ENCODE results near the gene ADCK2.

ADCK2 gene

GRCh38 chr7:140696024-140696679 lies 23.4 kb downstream of the ADCK2 start:
- Histone ChIP-seq H3K4me3 (ENCODE audit: low read length) (peak overlapping the region; percentile 92), H3K4me1 (ENCODE audit: low read length) (peaks cover 12% of the 10 kb centered on the region), H4K20me1 (ENCODE audit: insufficient read depth, low read length) (peaks cover 6% of the 10 kb centered on the region; the same call in 1 of the 2 replicates), H3K27me3 (ENCODE audit: low read depth, low read length) (no peaks in the 10 kb centered on the region), H3K9ac (ENCODE audit: low read length) (peak overlapping the region; percentile 83), H3K79me2 (ENCODE audit: low read length) (peaks cover 42% of the 10 kb centered on the region), H3K36me3 (replicated peaks; ENCODE audit: low read depth, low read length) (no peaks in the 10 kb centered on the region), H3K9me3 (ENCODE audit: insufficient read depth, low read length) (no peaks in the 10 kb centered on the region), H2AFZ (ENCODE audit: low read depth, low read length) (peak overlapping the region; percentile 95), H3K27ac (ENCODE audit: low read length) (peak overlapping the region; percentile 54; the same call in 1 of the 2 replicates), H3K4me2 (ENCODE audit: low read length) (peak overlapping the region; percentile 94)
- TF ChIP-seq CTCF (IDR thresholded peaks at IDR 0.05; ENCODE audit: low read depth, low read length) (no peak), EZH2phosphoT487 (IDR thresholded peaks at IDR 0.05; ENCODE audit: low read depth) (no peak)

GRCh38 chr7:140696680-140697446 lies 24.1 kb downstream of the ADCK2 start, which contains the start of gene NDUFB2:
Gene NDUFB2 (plus strand): TSS chr7:140696708. CDS start chr7:140696745, 37 bp downstream.
- Histone ChIP-seq H3K4me2 (ENCODE audit: low read length) (peak within 1 kb of the TSS; percentile 94), H3K4me1 (ENCODE audit: low read length) (peaks cover 12% of the 10 kb centered on the region), H3K4me3 (ENCODE audit: low read length) (peak within 1 kb of the TSS; percentile 92), H3K27ac (ENCODE audit: low read length) (peak within 1 kb of the TSS; percentile 54), H3K79me2 (ENCODE audit: low read length) (peaks cover 48% of the 10 kb centered on the region), H2AFZ (ENCODE audit: low read depth, low read length) (peak within 1 kb of the TSS; percentile 95), H4K20me1 (ENCODE audit: insufficient read depth, low read length) (peaks cover 6% of the 10 kb centered on the region; the same call in 1 of the 2 replicates), H3K9ac (ENCODE audit: low read length) (peak within 1 kb of the TSS; percentile 83), H3K9me3 (ENCODE audit: insufficient read depth, low read length) (no peaks in the 10 kb centered on the region), H3K36me3 (replicated peaks; ENCODE audit: low read depth, low read length) (no peaks in the 10 kb centered on the region), H3K27me3 (ENCODE audit: low read depth, low read length) (no peaks in the 10 kb centered on the region)
- TF ChIP-seq EZH2phosphoT487 (IDR thresholded peaks at IDR 0.05; ENCODE audit: low read depth) (no peak), CTCF (IDR thresholded peaks at IDR 0.05; ENCODE audit: low read depth, low read length) (no peak)

- Histone ChIP-seq H3K36me3 (replicated peaks; ENCODE audit: low read depth, low read length) (no peaks in the 10 kb centered on the region), H3K4me1 (ENCODE audit: low read length) (peaks cover 12% of the 10 kb centered on the region), H2AFZ (ENCODE audit: low read depth, low read length) (no peak overlapping the region; the same call in 1 of the 2 replicates), H4K20me1 (ENCODE audit: insufficient read depth, low read length) (peaks cover 6% of the 10 kb centered on the region; the same call in 1 of the 2 replicates), H3K9me3 (ENCODE audit: insufficient read depth, low read length) (no peaks in the 10 kb centered on the region), H3K27ac (ENCODE audit: low read length) (peak overlapping the region; percentile 54), H3K4me3 (ENCODE audit: low read length) (peak overlapping the region; percentile 92), H3K4me2 (ENCODE audit: low read length) (peak overlapping the region; percentile 94), H3K9ac (ENCODE audit: low read length) (peak overlapping the region; percentile 83), H3K27me3 (ENCODE audit: low read depth, low read length) (no peaks in the 10 kb centered on the region), H3K79me2 (ENCODE audit: low read length) (peaks cover 55% of the 10 kb centered on the region)
- TF ChIP-seq EZH2phosphoT487 (IDR thresholded peaks at IDR 0.05; ENCODE audit: low read depth) (no peak), CTCF (IDR thresholded peaks at IDR 0.05; ENCODE audit: low read depth, low read length) (no peak)
These were observed 24.9 kb downstream of the ADCK2 start for GRCh38 chr7:140697447-140698143.

Measured in OCI-LY3 (cell line).